HEK293 (cell line): Measurements from ENCODE around the gene MYBBP1A.

Source experiments
- BCL6B ChIP-seq: fragments of 450-650 bp; formaldehyde crosslinking; IDR thresholded peaks from 2 replicates; pipeline ENCODE4 v1.5.1; 2017; ENCODE audit warnings: missing biosample characterization, missing genetic modification characterization
- CTCF ChIP-seq: fragments of 450-650 bp; formaldehyde crosslinking; IDR thresholded peaks from 2 replicates; pipeline ENCODE4 v1.5.1; 2016; ENCODE audit warnings: missing biosample characterization, missing genetic modification characterization
- HIC1 ChIP-seq: fragments of 450-650 bp; formaldehyde crosslinking; IDR thresholded peaks from 2 replicates; pipeline ENCODE4 v1.5.1; 2016; ENCODE audit warnings: missing biosample characterization, missing genetic modification characterization
- KLF17 ChIP-seq: fragments of 450-650 bp; formaldehyde crosslinking; IDR thresholded peaks from 2 replicates; pipeline ENCODE4 v1.5.1; 2016; ENCODE audit warnings: missing biosample characterization, missing genetic modification characterization
- PBX3 ChIP-seq: sonication (generic); formaldehyde crosslinking; IDR thresholded peaks from 2 replicates; pipeline ENCODE4 v1.8.1; 2022; ENCODE audit warnings: mild to moderate bottlenecking, moderate library complexity, missing genetic modification reagents
- PRDM10 ChIP-seq: fragments of 450-650 bp; formaldehyde crosslinking; IDR thresholded peaks from 2 replicates; pipeline ENCODE4 v1.5.1; 2016; ENCODE audit warnings: missing biosample characterization, missing genetic modification characterization
- SETDB1 ChIP-seq: IDR thresholded peaks from one replicate; pipeline ENCODE4 v1.6.1; 2017; ENCODE audit warnings: mild to moderate bottlenecking, low read length, moderate library complexity, mixed read lengths; ENCODE audit not compliant: insufficient read length
- WT1 ChIP-seq: fragments of 450-650 bp; formaldehyde crosslinking; IDR thresholded peaks from 2 replicates; pipeline ENCODE4 v1.5.1; 2016; ENCODE audit warnings: missing biosample characterization, missing genetic modification characterization
- YY1 ChIP-seq: fragments of 450-650 bp; formaldehyde crosslinking; IDR thresholded peaks from 2 replicates; pipeline ENCODE4 v1.5.1; 2018; ENCODE audit warnings: missing biosample characterization, missing genetic modification characterization
- ZBTB10 ChIP-seq: fragments of 450-650 bp; formaldehyde crosslinking; IDR thresholded peaks from 2 replicates; pipeline ENCODE4 v1.5.1; 2016; ENCODE audit warnings: missing biosample characterization, missing genetic modification characterization
- ZFP3 ChIP-seq: fragments of 450-650 bp; formaldehyde crosslinking; IDR thresholded peaks from 2 replicates; pipeline ENCODE4 v1.5.1; 2016; ENCODE audit warnings: low read depth, missing biosample characterization, missing genetic modification characterization
- ZNF133 ChIP-seq: fragments of 450-650 bp; formaldehyde crosslinking; IDR thresholded peaks from 2 replicates; pipeline ENCODE4 v1.5.1; 2016; ENCODE audit warnings: missing biosample characterization, missing genetic modification characterization
- ZNF174 ChIP-seq: fragments of 450-650 bp; formaldehyde crosslinking; IDR thresholded peaks from 2 replicates; pipeline ENCODE4 v1.5.0; 2017; ENCODE audit warnings: missing biosample characterization, mild to moderate bottlenecking, missing genetic modification characterization
- ZNF19 ChIP-seq: fragments of 450-650 bp; formaldehyde crosslinking; IDR thresholded peaks from 2 replicates; pipeline ENCODE4; 2016; ENCODE audit warnings: missing biosample characterization, missing genetic modification characterization, low read depth
- ZNF239 ChIP-seq: fragments of 450-650 bp; formaldehyde crosslinking; IDR thresholded peaks from 2 replicates; pipeline ENCODE4 v1.5.1; 2016; ENCODE audit warnings: missing biosample characterization, missing genetic modification characterization
- ZNF354C ChIP-seq: fragments of 450-650 bp; formaldehyde crosslinking; IDR thresholded peaks from 2 replicates; pipeline ENCODE4 v1.5.1; 2016; ENCODE audit warnings: missing biosample characterization, missing genetic modification characterization, low read depth, borderline replicate concordance
- ZNF514 ChIP-seq: fragments of 450-650 bp; formaldehyde crosslinking; IDR thresholded peaks from 2 replicates; pipeline ENCODE4 v1.5.1; 2016; ENCODE audit warnings: missing biosample characterization, missing genetic modification characterization
- ZNF585B ChIP-seq: fragments of 450-650 bp; formaldehyde crosslinking; IDR thresholded peaks from 2 replicates; pipeline ENCODE4 v1.5.1; 2016; ENCODE audit warnings: missing biosample characterization, missing genetic modification characterization
- ZNF624 ChIP-seq: fragments of 450-650 bp; formaldehyde crosslinking; IDR thresholded peaks from 2 replicates; pipeline ENCODE4 v1.5.1; 2017; ENCODE audit warnings: missing biosample characterization, missing genetic modification characterization
- ZNF629 ChIP-seq: fragments of 450-650 bp; formaldehyde crosslinking; IDR thresholded peaks from 2 replicates; pipeline ENCODE4 v1.5.1; 2017; ENCODE audit warnings: missing biosample characterization, missing genetic modification characterization
- ZNF654 ChIP-seq: fragments of 450-650 bp; formaldehyde crosslinking; IDR thresholded peaks from 2 replicates; pipeline ENCODE4 v1.5.1; 2016; ENCODE audit warnings: low read depth, missing biosample characterization, missing genetic modification characterization
- ZNF692 ChIP-seq: fragments of 450-650 bp; formaldehyde crosslinking; IDR thresholded peaks from 2 replicates; pipeline ENCODE4 v1.5.1; 2016; ENCODE audit warnings: missing biosample characterization, missing genetic modification characterization
- ZSCAN23 ChIP-seq: fragments of 450-650 bp; formaldehyde crosslinking; IDR thresholded peaks from 2 replicates; pipeline ENCODE4 v1.5.1; 2016; ENCODE audit warnings: missing biosample characterization, missing genetic modification characterization

MYBBP1A gene

GRCh38 chr17:4584101-4584916 is 29.1 kb upstream of the MYBBP1A start, which contains the start of gene SMTNL2 (continued):
- no peak for TF ChIP-seq ZNF514 (tag by site-specific recombination)
- no peak for TF ChIP-seq ZNF19 (tag by site-specific recombination)
- TF ChIP-seq BCL6B (tag by site-specific recombination) = no peak
- no peak for TF ChIP-seq ZFP3 (tag by site-specific recombination)
- TF ChIP-seq ZBTB10 (tag by site-specific recombination) = peak; percentile 42; the same call in 1 of the 2 replicates
- no peak for TF ChIP-seq ZNF239 (tag by site-specific recombination)
- TF ChIP-seq SETDB1 = no peak
- no peak for TF ChIP-seq ZNF654 (tag by site-specific recombination)
- no peak for TF ChIP-seq ZNF354C
- TF ChIP-seq ZSCAN23 (tag by site-specific recombination) = no peak
- no peak for TF ChIP-seq HIC1 (tag by site-specific recombination)
- no peak for TF ChIP-seq ZNF585B (tag by site-specific recombination)
- TF ChIP-seq ZNF174 (tag by site-specific recombination) = no peak
- no peak for TF ChIP-seq ZNF624
- peak; percentile 82 for TF ChIP-seq PRDM10 (tag by site-specific recombination)
- TF ChIP-seq YY1 = peak; percentile 13; the same call in 1 of the 2 replicates
- TF ChIP-seq WT1 (tag by site-specific recombination) = peak; percentile 60
- TF ChIP-seq ZNF692 = peak; percentile 85
- TF ChIP-seq ZNF133 (tag by site-specific recombination) = no peak
- TF ChIP-seq CTCF (tag by site-specific recombination) = no peak
- no peak for TF ChIP-seq ZNF629 (tag by site-specific recombination)
- TF ChIP-seq KLF17 (tag by site-specific recombination) = no peak; the same call in 1 of the 2 replicates
- peak; percentile 36; the same call in 1 of the 2 replicates for TF ChIP-seq PBX3
